HepG2 (cell line): Measurements from ENCODE around the gene SLC9A8. TPM values are rescaled to one million over a fixed set of nuclear protein-coding genes. Genes with fewer than 3 reads are reported as not detected.

Experiments
- ARID2 ChIP-seq: sonication (generic); formaldehyde crosslinking; IDR thresholded peaks from 2 replicates; pipeline ENCODE4 v1.8.1; 2022; ENCODE audit warnings: mild to moderate bottlenecking, missing genetic modification reagents, borderline replicate concordance
- ELF3 ChIP-seq: IDR thresholded peaks from 2 replicates; pipeline ENCODE4 v1.6.1; 2016; ENCODE audit warnings: missing genetic modification reagents, missing compliant biosample characterization
- EP300 ChIP-seq, 3 experiments: sonication (generic) in 1 of 3; formaldehyde crosslinking in 1 of 3; IDR thresholded peaks; 2 replicates each; pipeline versions ENCODE4 v1.5.1 to v1.6.1; 2011 to 2020; ENCODE audit warnings: low read depth in 2 of 3, low read length in 2 of 3, borderline replicate concordance in 1 of 3, improper control_type of control experiment in 1 of 3, mild to moderate bottlenecking in 1 of 3, missing genetic modification reagents in 1 of 3, moderate library complexity in 1 of 3
- GATA4 ChIP-seq: sonication (generic); IDR thresholded peaks from 2 replicates; pipeline ENCODE4 v1.6.1; 2016; ENCODE audit warnings: antibody characterized with exemption, low read depth, borderline replicate concordance
- KDM5B ChIP-seq: sonication (generic); formaldehyde crosslinking; IDR thresholded peaks from 2 replicates; pipeline ENCODE4 v1.4.0; 2020; ENCODE audit warnings: missing genetic modification reagents, mild to moderate bottlenecking, borderline replicate concordance
- NCOR1 ChIP-seq: fragments of 200-600 bp; sonication (generic); IDR thresholded peaks from 2 replicates; pipeline ENCODE4 v1.7.0; 2017; ENCODE audit warnings: antibody characterized with exemption, low read length, borderline replicate concordance
- SNAI1 ChIP-seq: sonication (generic); formaldehyde crosslinking; IDR thresholded peaks from 2 replicates; pipeline ENCODE4 v1.5.0; 2020; ENCODE audit warnings: mild to moderate bottlenecking, missing genetic modification reagents, borderline replicate concordance
- TCF7 ChIP-seq: sonication (generic); IDR thresholded peaks from 2 replicates; pipeline ENCODE4 v1.6.1; 2016; ENCODE audit warnings: antibody characterized with exemption, low read depth
- ZFX ChIP-seq: sonication (generic); formaldehyde crosslinking; IDR thresholded peaks from 2 replicates; pipeline ENCODE4 v1.4.0; 2020; ENCODE audit warnings: mild to moderate bottlenecking, low read depth, missing genetic modification reagents, moderate library complexity
- ZNF17 ChIP-seq: sonication (generic); formaldehyde crosslinking; IDR thresholded peaks from 2 replicates; pipeline ENCODE4 v1.5.0; 2020; ENCODE audit warnings: mild to moderate bottlenecking, missing genetic modification reagents
- ZNF30 ChIP-seq: sonication (generic); formaldehyde crosslinking; IDR thresholded peaks from 2 replicates; pipeline ENCODE4 v1.5.0; 2020; ENCODE audit warnings: mild to moderate bottlenecking, missing genetic modification reagents
- ZNF354B ChIP-seq: sonication (generic); formaldehyde crosslinking; IDR thresholded peaks from 2 replicates; pipeline ENCODE4 v1.8.0; 2022; ENCODE audit warnings: mild to moderate bottlenecking, missing genetic modification reagents
- ZNF564 ChIP-seq: sonication (generic); formaldehyde crosslinking; IDR thresholded peaks from 2 replicates; pipeline ENCODE4 v1.8.1; 2023; ENCODE audit warnings: mild to moderate bottlenecking, missing genetic modification reagents
- ZSCAN21 ChIP-seq: sonication (generic); formaldehyde crosslinking; IDR thresholded peaks from 2 replicates; pipeline ENCODE4 v1.8.0; 2022; ENCODE audit warnings: mild to moderate bottlenecking, missing genetic modification reagents, moderate library complexity, borderline replicate concordance
- polyA plus RNA-seq, 8 experiments: library from polyadenylated mRNA; depleted of rRNA in 3 of 8; stranded (reverse) in 7 of 8; unstranded in 1 of 8; fragments of >200 nt; fragmentation: Illumina TruSeq in 4 of 8; extraction: Trizol in 4 of 8; gene quantifications; 2 replicates each; pipeline versions ENCODE4 v1.2.1 to v1.2.3, GENCODE V29; 2011 to 2016; ENCODE audit warnings: low read depth in 4 of 8, missing spikeins in 1 of 8, mixed read lengths in 1 of 8; ENCODE audit not compliant: insufficient read depth in 1 of 8
- total RNA-seq, 5 experiments: library from RNA; depleted of rRNA; stranded (reverse); fragments of >200 nt; fragmentation: Illumina TruSeq; extraction: Trizol; gene quantifications; 2 replicates each; pipeline ENCODE4 v1.2.3, GENCODE V29; 2016; ENCODE audit warnings: low read depth in 1 of 5
- TF ChIP-seq, protein P1 (sequence below): sonication (generic); formaldehyde crosslinking; IDR thresholded peaks from 2 replicates; pipeline ENCODE4 v1.4.0; 2020; ENCODE audit warnings: mild to moderate bottlenecking, missing genetic modification reagents
- TF ChIP-seq, protein P2 (sequence below): IDR thresholded peaks from 2 replicates; pipeline ENCODE4 v1.6.1; 2016; ENCODE audit warnings: missing compliant biosample characterization, missing genetic modification reagents, borderline replicate concordance
- TF ChIP-seq, protein P3 (sequence below): sonication (generic); formaldehyde crosslinking; IDR thresholded peaks from 2 replicates; pipeline ENCODE4 v1.4.0; 2020; ENCODE audit warnings: mild to moderate bottlenecking, missing genetic modification reagents
- TF ChIP-seq, protein P4 (sequence below): sonication (generic); formaldehyde crosslinking; IDR thresholded peaks from 2 replicates; pipeline ENCODE4 v1.5.1; 2020; ENCODE audit warnings: missing genetic modification reagents, mild to moderate bottlenecking, borderline replicate concordance
- TF ChIP-seq, protein P5 (sequence below): sonication (generic); formaldehyde crosslinking; IDR thresholded peaks from 2 replicates; pipeline ENCODE4 v1.8.1; 2023; ENCODE audit warnings: mild to moderate bottlenecking, missing genetic modification reagents

The SLC9A8 gene
- total and polyA plus RNA-seq, 2 of the 13 experiments (the other 11 are each of a cell fraction or from before 2014, with no cell fraction given): 4.1 to 7.4 TPM

DNA sequence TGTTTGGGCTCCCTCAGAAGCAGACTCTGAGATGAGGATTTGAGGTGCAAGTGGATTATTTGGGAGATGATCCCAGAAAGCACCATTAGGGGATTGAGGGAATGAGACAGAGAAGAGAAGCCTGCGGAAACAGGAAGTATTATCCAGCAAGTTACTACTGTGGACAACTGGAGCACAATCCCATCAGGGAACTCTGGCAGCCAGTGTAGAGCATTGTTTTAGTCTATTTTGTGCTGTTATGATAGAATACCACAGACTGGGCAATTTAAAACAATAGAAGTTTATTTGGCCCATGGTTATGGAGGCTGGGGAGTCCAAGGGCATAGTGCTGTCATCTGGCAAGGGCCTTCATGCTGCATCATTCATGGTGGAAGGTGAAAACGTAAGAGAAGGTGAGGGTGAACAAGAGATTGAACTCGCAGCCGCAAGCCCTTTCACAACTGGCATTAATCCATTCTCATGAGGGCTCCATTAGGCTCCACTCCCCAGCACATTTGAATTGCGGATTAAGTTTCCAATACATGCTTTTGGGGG lies 43.5 kb upstream of the SLC9A8 start (continued):
- TF ChIP-seq, protein P1, sequence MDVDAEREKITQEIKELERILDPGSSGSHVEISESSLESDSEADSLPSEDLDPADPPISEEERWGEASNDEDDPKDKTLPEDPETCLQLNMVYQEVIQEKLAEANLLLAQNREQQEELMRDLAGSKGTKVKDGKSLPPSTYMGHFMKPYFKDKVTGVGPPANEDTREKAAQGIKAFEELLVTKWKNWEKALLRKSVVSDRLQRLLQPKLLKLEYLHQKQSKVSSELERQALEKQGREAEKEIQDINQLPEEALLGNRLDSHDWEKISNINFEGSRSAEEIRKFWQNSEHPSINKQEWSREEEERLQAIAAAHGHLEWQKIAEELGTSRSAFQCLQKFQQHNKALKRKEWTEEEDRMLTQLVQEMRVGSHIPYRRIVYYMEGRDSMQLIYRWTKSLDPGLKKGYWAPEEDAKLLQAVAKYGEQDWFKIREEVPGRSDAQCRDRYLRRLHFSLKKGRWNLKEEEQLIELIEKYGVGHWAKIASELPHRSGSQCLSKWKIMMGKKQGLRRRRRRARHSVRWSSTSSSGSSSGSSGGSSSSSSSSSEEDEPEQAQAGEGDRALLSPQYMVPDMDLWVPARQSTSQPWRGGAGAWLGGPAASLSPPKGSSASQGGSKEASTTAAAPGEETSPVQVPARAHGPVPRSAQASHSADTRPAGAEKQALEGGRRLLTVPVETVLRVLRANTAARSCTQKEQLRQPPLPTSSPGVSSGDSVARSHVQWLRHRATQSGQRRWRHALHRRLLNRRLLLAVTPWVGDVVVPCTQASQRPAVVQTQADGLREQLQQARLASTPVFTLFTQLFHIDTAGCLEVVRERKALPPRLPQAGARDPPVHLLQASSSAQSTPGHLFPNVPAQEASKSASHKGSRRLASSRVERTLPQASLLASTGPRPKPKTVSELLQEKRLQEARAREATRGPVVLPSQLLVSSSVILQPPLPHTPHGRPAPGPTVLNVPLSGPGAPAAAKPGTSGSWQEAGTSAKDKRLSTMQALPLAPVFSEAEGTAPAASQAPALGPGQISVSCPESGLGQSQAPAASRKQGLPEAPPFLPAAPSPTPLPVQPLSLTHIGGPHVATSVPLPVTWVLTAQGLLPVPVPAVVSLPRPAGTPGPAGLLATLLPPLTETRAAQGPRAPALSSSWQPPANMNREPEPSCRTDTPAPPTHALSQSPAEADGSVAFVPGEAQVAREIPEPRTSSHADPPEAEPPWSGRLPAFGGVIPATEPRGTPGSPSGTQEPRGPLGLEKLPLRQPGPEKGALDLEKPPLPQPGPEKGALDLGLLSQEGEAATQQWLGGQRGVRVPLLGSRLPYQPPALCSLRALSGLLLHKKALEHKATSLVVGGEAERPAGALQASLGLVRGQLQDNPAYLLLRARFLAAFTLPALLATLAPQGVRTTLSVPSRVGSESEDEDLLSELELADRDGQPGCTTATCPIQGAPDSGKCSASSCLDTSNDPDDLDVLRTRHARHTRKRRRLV (CRISPR knock-in tag): peak; percentile 42; the same call in 1 of the 2 replicates
- TF ChIP-seq, protein P2, sequence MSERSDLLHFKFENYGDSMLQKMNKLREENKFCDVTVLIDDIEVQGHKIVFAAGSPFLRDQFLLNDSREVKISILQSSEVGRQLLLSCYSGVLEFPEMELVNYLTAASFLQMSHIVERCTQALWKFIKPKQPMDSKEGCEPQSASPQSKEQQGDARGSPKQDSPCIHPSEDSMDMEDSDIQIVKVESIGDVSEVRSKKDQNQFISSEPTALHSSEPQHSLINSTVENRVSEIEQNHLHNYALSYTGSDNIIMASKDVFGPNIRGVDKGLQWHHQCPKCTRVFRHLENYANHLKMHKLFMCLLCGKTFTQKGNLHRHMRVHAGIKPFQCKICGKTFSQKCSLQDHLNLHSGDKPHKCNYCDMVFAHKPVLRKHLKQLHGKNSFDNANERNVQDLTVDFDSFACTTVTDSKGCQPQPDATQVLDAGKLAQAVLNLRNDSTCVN (CRISPR knock-in tag): no peak
- TF ChIP-seq NCOR1: no peak
- TF ChIP-seq ZNF17: peak; percentile 16; the same call in 1 of the 2 replicates
- TF ChIP-seq KDM5B (CRISPR knock-in tag): 0 out of 2 replicates have a peak, but pooled peaks have one; percentile 51
- TF ChIP-seq ZNF564 (CRISPR knock-in tag): peak; percentile 99
- 0 out of 2 replicates have a peak, but pooled peaks have one; percentile 41 for TF ChIP-seq ZNF354B
- TF ChIP-seq, protein P3, sequence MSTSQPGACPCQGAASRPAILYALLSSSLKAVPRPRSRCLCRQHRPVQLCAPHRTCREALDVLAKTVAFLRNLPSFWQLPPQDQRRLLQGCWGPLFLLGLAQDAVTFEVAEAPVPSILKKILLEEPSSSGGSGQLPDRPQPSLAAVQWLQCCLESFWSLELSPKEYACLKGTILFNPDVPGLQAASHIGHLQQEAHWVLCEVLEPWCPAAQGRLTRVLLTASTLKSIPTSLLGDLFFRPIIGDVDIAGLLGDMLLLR: no peak
- TF ChIP-seq ZSCAN21 (CRISPR knock-in tag): 0 out of 2 replicates have a peak, but pooled peaks have one; percentile 6
- TF ChIP-seq, protein P4, sequence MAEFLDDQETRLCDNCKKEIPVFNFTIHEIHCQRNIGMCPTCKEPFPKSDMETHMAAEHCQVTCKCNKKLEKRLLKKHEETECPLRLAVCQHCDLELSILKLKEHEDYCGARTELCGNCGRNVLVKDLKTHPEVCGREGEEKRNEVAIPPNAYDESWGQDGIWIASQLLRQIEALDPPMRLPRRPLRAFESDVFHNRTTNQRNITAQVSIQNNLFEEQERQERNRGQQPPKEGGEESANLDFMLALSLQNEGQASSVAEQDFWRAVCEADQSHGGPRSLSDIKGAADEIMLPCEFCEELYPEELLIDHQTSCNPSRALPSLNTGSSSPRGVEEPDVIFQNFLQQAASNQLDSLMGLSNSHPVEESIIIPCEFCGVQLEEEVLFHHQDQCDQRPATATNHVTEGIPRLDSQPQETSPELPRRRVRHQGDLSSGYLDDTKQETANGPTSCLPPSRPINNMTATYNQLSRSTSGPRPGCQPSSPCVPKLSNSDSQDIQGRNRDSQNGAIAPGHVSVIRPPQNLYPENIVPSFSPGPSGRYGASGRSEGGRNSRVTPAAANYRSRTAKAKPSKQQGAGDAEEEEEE (CRISPR knock-in tag): 0 out of 2 replicates have a peak, but pooled peaks have one; percentile 52
- TF ChIP-seq ZNF30 (CRISPR knock-in tag): peak; percentile 42; the same call in 1 of the 2 replicates
- TF ChIP-seq GATA4: no peak
- 0 out of 2 replicates have a peak, but pooled peaks have one; percentile 18 for TF ChIP-seq ELF3 (CRISPR knock-in tag)
- TF ChIP-seq EP300 (IDR thresholded peaks at IDR 0.05; ENCODE audit: low read depth in 2 of 2, low read length in 2 of 2): peak in 1 of 2 experiments; percentile 4; a peak in 1 of 4 replicates
- TF ChIP-seq EP300 (CRISPR knock-in tag; IDR thresholded peaks at IDR 0.05; ENCODE audit: borderline replicate concordance): no peak
- 0 out of 2 replicates have a peak, but pooled peaks have one; percentile 10 for TF ChIP-seq TCF7
- peak; percentile 30; the same call in 1 of the 2 replicates for TF ChIP-seq SNAI1
- TF ChIP-seq ZFX (CRISPR knock-in tag): peak; percentile 7; the same call in 1 of the 2 replicates
- no peak for TF ChIP-seq ARID2 (CRISPR knock-in tag)
- TF ChIP-seq, protein P5, sequence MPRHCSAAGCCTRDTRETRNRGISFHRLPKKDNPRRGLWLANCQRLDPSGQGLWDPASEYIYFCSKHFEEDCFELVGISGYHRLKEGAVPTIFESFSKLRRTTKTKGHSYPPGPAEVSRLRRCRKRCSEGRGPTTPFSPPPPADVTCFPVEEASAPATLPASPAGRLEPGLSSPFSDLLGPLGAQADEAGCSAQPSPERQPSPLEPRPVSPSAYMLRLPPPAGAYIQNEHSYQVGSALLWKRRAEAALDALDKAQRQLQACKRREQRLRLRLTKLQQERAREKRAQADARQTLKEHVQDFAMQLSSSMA (CRISPR knock-in tag): 0 out of 2 replicates have a peak, but pooled peaks have one; percentile 40
